NCI-H2171 treated with DMSO at 0.1 percent for 48 hours (cell line): ENCODE measurements around the gene RAPGEF1.
A peak's percentile ranks its signal among the peaks of the same experiment; 100 is the strongest.
"Not testable (repeated sequence)": the region's sequence is repeated elsewhere in the genome, so short reads cannot be mapped to it uniquely, and the experiment has no call there.

Source experiments
- DNase-seq: peaks from one replicate; lab custom pipeline; 2025; lab: John Stamatoyannopoulos, UW

Gene RAPGEF1

DNA sequence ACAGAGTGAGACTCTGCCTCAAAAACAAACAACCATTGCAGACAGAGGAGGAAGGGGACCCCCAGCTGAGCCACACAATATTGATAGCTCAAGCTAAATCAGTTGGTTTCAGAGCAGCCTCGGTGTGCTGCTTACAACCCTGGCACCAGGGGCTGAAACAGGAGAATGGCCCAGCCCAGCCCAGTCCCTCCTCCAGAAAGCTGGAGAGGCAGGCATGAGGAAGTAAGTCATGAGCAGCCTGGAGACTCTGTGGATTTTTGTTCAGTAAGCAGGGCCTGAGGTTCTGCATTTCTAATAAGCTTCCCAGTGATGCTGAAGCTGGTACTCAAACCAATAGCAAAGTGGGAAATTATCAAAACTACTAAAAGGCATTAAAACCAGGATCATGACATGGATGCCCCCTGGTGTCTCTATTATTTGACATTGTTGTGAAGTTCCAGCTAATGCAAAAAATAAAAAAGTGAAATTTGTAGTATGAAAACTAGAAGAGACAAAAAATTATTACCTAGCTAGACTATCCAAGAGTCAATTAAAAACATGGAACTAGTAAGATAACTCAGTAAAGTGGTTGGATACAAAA is 180.4 kb downstream of the RAPGEF1 start:
- no peak for DNase-seq

DNA sequence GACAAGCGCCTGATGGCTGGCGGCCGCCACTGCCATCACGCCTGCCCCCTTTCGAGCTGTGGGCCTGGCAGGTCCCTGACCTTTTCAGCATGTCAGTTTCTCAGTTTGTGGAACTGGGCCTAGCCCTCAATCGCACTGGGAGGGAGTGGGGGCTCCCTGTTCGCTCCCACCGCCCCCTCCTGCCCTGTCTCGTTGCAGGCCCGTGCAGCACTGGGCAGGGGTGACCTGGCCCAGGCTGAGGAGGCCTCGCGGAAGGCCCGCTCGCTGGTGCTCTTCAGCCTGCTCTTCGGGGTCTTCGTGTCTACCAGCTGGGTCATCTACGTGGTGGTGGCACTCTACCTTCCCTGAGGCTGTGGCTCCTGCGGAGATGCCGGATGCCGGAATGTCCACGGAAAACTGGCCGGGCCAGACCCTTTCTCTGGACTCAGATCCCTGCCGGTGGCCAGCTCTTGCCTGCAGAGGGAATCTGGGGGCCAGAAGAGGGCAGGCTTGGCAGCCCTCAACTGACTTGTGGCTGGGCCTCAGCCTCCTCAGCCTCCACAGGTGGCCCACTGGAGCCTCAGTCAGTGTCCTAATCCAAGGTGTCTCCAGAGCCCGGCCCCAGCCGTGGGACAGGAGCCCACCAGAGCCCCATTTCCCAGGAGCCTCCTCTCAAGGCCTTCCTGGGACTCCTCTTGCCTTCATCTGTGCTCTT is 181.9 kb downstream of the RAPGEF1 start:
- DNase-seq = no peak

- DNase-seq = no peak
These were observed 183.8 kb downstream of the RAPGEF1 start for GRCh38 chr9:131555841-131556673.

DNA sequence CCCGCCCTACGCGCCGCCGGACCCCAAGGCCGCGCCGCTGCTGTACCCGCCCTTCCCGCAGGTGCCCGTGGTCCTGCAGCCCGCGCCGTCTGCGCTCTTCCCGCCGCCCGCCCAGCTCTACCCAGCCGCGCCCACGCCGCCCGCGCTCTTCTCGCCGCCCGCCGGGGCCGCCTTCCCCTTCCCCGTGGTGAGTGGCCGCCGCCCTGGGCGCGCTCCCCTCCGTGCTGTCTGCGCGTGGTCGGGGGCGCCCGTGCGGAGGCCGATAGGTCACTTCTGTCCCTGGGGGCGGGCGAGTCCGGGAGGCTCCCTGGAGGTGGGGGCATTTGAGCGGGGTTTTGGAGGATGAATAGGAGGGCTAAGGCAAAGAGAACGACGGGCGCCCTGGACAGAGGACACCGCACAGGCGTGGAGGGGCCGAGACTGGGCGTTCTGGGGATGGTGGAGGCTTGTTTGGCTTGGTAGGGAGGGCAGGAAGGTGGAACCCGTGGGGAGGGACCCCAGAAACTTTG is 185.0 kb downstream of the RAPGEF1 start:
- no peak for DNase-seq

- no peak for DNase-seq
These were observed 185.6 kb downstream of the RAPGEF1 start for GRCh38 chr9:131554087-131554842.

DNA sequence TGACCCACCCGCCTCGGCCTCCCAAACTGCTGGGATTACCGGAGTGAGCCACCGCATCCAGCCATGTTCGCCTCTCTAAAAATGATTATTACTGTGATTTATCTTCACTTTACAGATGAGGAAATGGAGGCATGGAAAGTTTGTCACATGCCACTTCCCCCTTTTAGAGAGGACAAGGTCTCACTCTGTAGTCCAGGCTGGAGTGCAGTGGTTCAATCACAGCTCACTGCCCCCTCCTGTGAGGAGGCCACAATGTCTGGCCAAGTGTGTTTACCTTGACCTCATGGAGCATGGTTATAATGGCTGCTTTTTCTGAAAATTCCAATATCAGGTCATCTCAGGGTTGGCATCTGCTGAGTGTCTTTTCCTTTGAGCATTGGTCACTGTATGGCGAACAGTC is 187.8 kb downstream of the RAPGEF1 start:
- DNase-seq = no peak

DNA sequence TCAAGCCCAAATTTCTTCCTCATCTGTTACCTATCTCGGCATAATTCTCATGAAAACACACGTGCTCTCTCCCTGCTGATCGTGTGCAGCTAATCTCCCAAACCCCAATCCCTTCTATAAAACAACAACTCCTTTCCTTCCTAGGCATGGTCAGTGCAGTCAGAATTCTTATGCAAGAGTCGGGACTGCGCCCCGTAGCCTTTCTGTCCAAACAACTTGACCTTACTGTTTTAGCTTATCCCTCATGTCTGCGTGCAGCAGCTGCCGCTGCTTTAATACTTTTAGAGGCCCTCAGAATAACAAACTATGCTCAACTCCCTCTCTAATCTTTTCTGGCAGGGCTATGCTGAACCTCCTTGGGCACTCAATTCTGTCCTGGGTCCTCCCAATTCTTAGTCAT is 189.4 kb downstream of the RAPGEF1 start:
- not testable (repeated sequence) for DNase-seq

DNA sequence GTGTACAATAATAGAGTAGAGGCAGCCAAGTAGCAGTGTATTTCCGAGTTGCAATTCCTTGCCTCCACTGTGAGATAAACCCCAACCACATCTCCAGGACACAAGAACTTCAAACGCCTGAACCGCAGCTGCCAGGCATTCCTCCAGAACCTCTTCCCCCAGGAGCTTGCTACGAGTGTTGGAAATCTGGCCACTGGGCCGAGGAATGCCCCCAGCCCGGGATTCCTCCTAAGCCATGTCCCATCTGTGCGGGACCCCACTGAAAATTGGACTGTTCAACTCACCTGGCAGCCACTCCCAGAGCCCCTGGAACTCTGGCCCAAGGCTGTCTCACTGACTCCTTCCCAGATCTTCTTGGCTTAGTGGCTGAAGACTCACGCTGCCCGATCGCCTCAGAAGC is 190.7 kb downstream of the RAPGEF1 start:
- not testable (repeated sequence) for DNase-seq

- peak; percentile 95 for DNase-seq
These were observed 193.4 kb downstream of the RAPGEF1 start for GRCh38 chr9:131546336-131547084.

DNA sequence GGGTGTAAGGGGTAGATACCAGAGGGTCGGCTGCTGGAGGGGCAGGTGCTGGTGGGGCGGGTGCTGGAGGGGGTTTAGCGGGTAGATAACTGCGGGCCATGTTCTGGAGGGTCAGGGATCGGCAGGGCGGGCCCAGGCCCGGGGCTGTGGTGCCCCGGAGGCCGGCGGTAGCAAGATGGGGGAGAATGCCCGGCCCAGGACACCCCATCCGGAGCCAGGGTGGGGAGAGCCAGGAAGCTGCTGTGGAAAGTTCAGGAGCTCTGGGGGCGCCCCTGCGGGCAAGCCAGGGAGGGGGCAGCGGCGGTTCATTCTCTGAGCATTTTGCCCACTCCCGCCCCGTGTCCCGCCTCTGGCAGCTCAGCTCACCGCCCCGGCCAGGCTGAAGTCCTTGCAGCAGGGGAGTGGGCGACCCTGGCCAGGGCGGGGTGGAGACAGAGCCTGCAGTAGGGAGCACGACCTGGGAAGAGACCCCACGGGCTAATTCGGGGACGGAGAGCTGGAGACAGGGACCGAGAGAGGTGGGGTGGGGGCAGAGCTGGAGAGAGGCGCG is 194.0 kb downstream of the RAPGEF1 start:
- no peak for DNase-seq

GRCh38 chr9:131545003-131545785 is 194.7 kb downstream of the RAPGEF1 start, which contains the start of gene PRRT1B:
Gene PRRT1B, plus strand, starts transcription at chr9:131545523. Its CDS starts 93 bp downstream, at chr9:131545616.
- no peak for DNase-seq

DNA sequence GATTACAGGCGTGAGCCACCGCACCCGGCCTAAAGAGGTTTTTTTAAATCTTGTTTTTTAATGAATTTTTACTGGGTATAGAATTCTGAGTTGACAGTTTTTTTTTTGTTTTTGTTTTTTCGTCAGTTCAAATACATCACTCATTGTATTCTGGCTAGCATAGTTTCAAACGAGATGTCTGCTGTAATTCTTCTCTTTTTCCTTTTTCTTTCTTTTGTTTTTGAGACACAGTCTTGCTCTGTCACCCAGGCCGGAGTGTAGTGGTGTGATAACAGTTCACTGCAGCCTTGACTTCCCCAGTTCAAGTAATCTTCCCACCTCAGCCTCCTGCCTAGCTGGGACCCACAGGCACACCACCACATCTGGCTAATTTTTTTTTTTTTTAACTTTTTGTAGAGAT is 196.7 kb downstream of the RAPGEF1 start:
- DNase-seq = peak; percentile 38

DNA sequence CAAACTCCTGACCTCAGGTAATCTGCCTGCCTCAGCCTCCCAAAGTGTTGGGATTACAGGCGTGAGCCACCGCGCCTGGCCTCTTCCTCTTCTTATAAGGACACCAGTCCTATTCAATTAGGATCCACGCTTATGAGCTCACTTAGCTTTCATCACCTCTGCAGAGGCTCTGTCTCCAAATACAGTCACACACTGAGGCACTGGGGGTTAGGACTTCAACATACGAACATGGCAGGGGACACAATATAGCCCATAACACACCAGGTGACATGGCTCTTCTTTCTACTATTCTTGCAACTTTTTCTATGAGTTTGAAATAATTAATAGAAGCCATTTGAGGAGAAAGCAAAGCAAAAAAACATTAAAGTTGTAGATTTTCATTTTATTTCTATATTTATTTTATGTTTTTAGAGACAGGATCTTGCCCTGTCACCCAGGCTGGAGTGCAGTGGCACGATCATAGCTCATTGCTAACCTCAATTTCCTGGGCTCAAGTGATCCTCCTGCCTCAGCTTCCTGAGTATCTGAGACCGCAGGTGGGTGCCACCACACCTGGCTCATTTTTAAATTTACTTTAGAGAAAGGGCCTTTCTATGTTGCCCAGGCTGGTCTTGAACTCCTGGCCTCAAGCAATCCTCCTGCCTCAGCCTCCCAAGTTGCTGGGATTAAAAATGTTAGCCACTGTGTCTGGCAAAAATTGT is 200.5 kb downstream of the RAPGEF1 start:
- DNase-seq = no peak

GRCh38 chr9:131537946-131538345 is 201.9 kb downstream of the RAPGEF1 start:
- no peak for DNase-seq

GRCh38 chr9:131534721-131535237 is 205.1 kb downstream of the RAPGEF1 start:
- no peak for DNase-seq

DNA sequence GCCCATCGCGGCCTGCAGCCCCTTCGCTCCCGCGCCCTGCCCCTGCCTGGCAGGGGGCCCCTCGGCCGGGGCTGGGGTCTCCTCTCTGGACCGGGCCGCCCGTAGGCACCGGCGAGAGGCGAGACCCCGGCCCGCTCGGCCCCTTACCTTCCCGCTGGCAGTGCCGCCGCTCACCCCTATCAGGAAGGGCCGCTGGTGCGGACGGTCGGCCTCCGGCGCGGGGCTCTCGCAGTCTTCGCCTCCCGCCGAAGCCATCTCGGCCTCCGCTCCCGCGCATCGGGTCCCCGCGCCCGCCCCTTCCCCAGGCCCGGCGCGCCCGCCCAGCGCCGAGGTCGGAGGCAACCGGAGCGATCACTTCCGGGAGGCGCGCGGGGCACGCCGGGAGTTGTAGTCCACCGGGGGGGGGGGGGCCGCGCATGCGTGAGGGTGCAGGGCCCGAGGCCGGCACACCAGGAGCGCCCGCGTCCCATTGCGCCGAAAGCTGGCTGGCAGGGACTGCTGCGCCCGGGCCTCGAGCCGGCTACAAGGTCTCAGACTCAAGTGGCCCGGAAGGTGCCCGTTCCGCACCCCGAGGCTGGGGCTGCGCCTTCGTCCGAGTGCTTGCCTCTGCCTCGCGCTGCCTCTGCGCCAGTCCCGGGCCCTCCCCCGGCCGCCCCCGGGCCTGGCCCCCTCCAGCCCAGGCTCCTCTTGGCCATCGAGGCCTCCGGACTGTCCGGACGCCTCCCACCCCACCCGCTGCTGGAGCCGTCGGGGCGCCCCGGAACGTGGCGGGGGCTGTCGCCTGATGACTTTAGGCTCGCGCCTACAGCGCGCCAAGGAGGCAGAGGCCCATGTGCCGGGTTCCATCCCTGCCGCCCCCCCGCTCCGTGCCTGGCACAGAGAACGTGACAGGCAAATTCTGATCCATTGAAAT is 208.7 kb downstream of the RAPGEF1 start, which contains the start of gene UCK1:
Gene UCK1 (minus strand): TSS at position 344 of the 913 bp plus-strand sequence. CDS start 89 bp downstream, at position 255.
- DNase-seq = peak; percentile 87

DNA sequence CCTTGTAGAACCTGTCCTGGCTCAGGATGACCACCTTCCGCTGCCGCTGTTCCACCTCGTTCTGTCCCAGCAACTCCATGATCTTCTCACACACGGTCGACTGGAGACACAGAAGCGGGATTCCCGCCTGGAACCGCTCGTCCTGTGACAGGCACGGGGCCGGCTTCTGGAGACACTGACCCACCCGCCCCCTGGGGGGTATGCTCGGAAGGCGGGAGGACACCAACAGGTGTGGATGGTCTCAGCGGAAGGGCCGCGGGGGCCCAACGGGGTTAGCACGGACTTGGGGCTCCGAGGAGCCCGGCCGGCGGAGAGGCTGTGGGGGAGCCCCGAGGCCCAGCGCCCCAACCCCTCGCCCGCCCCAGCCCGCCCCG is 209.3 kb downstream of the RAPGEF1 start:
- DNase-seq = peak; percentile 16
